PFSK-1 (cell line): ENCODE measurements around the gene TP53BP1.

Source experiments
- FOXP2 ChIP-seq: optimal IDR thresholded peaks from 2 replicates; pipeline ENCODE3; 2011; ENCODE audit warnings: borderline replicate concordance, control low read depth, inconsistent platforms; ENCODE audit not compliant: insufficient read depth; ENCODE audit errors: extremely low read length, extremely low read depth
- POLR2AphosphoS5 ChIP-seq: IDR thresholded peaks from 2 replicates; pipeline ENCODE4 v1.6.1; 2012; ENCODE audit warnings: low read depth, mild to moderate bottlenecking, control low read depth, low read length, moderate library complexity
- REST ChIP-seq, 2 experiments: IDR thresholded peaks; 2 replicates each; pipeline versions ENCODE4 v1.6.1 to v1.8.0; 2011 to 2012; ENCODE audit warnings: low read depth in 2 of 2, low read length in 2 of 2, control low read depth in 1 of 2, inconsistent platforms in 1 of 2, mild to moderate bottlenecking in 1 of 2, moderate library complexity in 1 of 2; ENCODE audit not compliant: insufficient read depth in 1 of 2
- SIN3A ChIP-seq: IDR thresholded peaks from 2 replicates; pipeline ENCODE4 v1.6.1; 2012; ENCODE audit warnings: mild to moderate bottlenecking, low read length, moderate library complexity, borderline replicate concordance; ENCODE audit not compliant: insufficient read depth
- TAF1 ChIP-seq: IDR thresholded peaks from 2 replicates; pipeline ENCODE4 v1.6.1; 2012; ENCODE audit warnings: low read length, control low read depth, borderline replicate concordance; ENCODE audit not compliant: insufficient read depth

TP53BP1 gene

GRCh38 chr15:43522247-43522646 is 29.3 kb upstream of the TP53BP1 start:
- TF ChIP-seq POLR2AphosphoS5 (no peak), TAF1 (no peak), SIN3A (no peak), REST (IDR thresholded peaks at IDR 0.05; ENCODE audit: insufficient read depth in 1 of 2, low read depth in 2 of 2, low read length in 2 of 2) (no peak), FOXP2 (no peak)

GRCh38 chr15:43521419-43521818 is 28.5 kb upstream of the TP53BP1 start:
- TF ChIP-seq REST (IDR thresholded peaks at IDR 0.05; ENCODE audit: insufficient read depth in 1 of 2, low read depth in 2 of 2, low read length in 2 of 2), result no peak
- no peak for TF ChIP-seq FOXP2
- TF ChIP-seq SIN3A, result no peak
- TF ChIP-seq POLR2AphosphoS5, result no peak
- no peak for TF ChIP-seq TAF1

- TF ChIP-seq TAF1, result no peak
- no peak for TF ChIP-seq POLR2AphosphoS5
- no peak for TF ChIP-seq FOXP2
- no peak for TF ChIP-seq SIN3A
- TF ChIP-seq REST (IDR thresholded peaks at IDR 0.05; ENCODE audit: insufficient read depth in 1 of 2, low read depth in 2 of 2, low read length in 2 of 2), result no peak
Measured at GRCh38 chr15:43520138-43520537, 27.2 kb upstream of the TP53BP1 start.

GRCh38 chr15:43519196-43519595 is 26.2 kb upstream of the TP53BP1 start:
- TF ChIP-seq SIN3A (no peak), POLR2AphosphoS5 (no peak), REST (IDR thresholded peaks at IDR 0.05; ENCODE audit: insufficient read depth in 1 of 2, low read depth in 2 of 2, low read length in 2 of 2) (no peak), TAF1 (no peak), FOXP2 (no peak)
